CD4-positive, CD25-positive, alpha-beta regulatory T cell (primary cell): Measurements from ENCODE around the gene MRPL16. TPM values are rescaled to one million over a fixed set of nuclear protein-coding genes. Genes with fewer than 3 reads are reported as not detected.

Experiments
- ATAC-seq, 2 donors: fragments of 150-1000 bp; cut with Tn5 transposase; one replicate each; pipeline ENCODE4 v1.10.0; 2021; ENCODE audit warnings: low read depth in 2 of 2, moderate number of reproducible peaks in 2 of 2, moderate library complexity in 1 of 2
- DNase-seq, 3 donors: peaks; one replicate each; pipeline versions ENCODE4 v3.0.0 to v3.0.0-alpha.2; 2012 to 2022; ENCODE audit warnings: mixed read lengths in 1 of 3
- H3K27ac ChIP-seq: one replicate; pipeline ENCODE4 v1.7.0; 2013; ENCODE audit warnings: mild to moderate bottlenecking, low read length; ENCODE audit not compliant: insufficient read depth, poor library complexity, severe bottlenecking
- H3K27me3 ChIP-seq: one replicate; pipeline ENCODE4 v1.7.0; 2013; ENCODE audit warnings: low read length; ENCODE audit not compliant: control insufficient read depth, insufficient read depth
- H3K36me3 ChIP-seq: one replicate; pipeline ENCODE4 v1.7.0; 2013; ENCODE audit warnings: mild to moderate bottlenecking, low read length, moderate library complexity; ENCODE audit not compliant: control insufficient read depth, insufficient read depth
- H3K4me1 ChIP-seq: 2 replicates; pipeline ENCODE4 v1.7.0; 2013; ENCODE audit warnings: mild to moderate bottlenecking, low read length; ENCODE audit not compliant: insufficient read depth, control insufficient read depth, poor library complexity, severe bottlenecking
- H3K4me3 ChIP-seq: one replicate; pipeline ENCODE4 v1.7.0; 2013; ENCODE audit warnings: low read depth, mild to moderate bottlenecking, low read length, moderate library complexity
- H3K9me3 ChIP-seq, 2 experiments: 1 replicate in 1 of 2; 2 replicates in 1 of 2; pipeline ENCODE4 v1.7.0; 2013; ENCODE audit warnings: low read length in 2 of 2, mild to moderate bottlenecking in 1 of 2, moderate library complexity in 1 of 2; ENCODE audit not compliant: control insufficient read depth in 2 of 2
- H3K27ac Mint-ChIP-seq, 3 donors: one replicate each; pipeline ENCODE4 v1.8.0; 2020 to 2022; ENCODE audit warnings: mild to moderate bottlenecking in 3 of 3, mixed read lengths in 3 of 3, moderate library complexity in 2 of 3
- H3K27me3 Mint-ChIP-seq: one replicate; pipeline ENCODE4 v1.8.0; 2022; ENCODE audit warnings: mild to moderate bottlenecking, mixed read lengths
- H3K36me3 Mint-ChIP-seq: one replicate; pipeline ENCODE4 v1.8.0; 2020; ENCODE audit warnings: mixed read lengths
- H3K4me1 Mint-ChIP-seq, 4 donors: one replicate each; pipeline ENCODE4 v1.8.0; 2020 to 2022; ENCODE audit warnings: mixed read lengths in 4 of 4, mild to moderate bottlenecking in 1 of 4
- H3K4me3 Mint-ChIP-seq, 4 donors: one replicate each; pipeline ENCODE4 v1.8.0; 2020 to 2022; ENCODE audit warnings: mild to moderate bottlenecking in 4 of 4, mixed read lengths in 4 of 4, moderate library complexity in 3 of 4
- H3K9me3 Mint-ChIP-seq, 7 donors: one replicate each; pipeline ENCODE4 v1.8.0; 2020 to 2022; ENCODE audit warnings: mixed read lengths in 7 of 7, mild to moderate bottlenecking in 3 of 7, moderate library complexity in 2 of 7
- polyA plus RNA-seq, 4 donors: library from polyadenylated mRNA; unstranded; fragments of 300-500 nt; fragmentation: Illumina TruSeq; gene quantifications; one replicate each; pipeline ENCODE4 v1.2.3, GENCODE V29; 2021
- total RNA-seq: library from RNA; stranded (reverse); gene quantifications from one replicate; pipeline ENCODE4 v1.2.3, GENCODE V29; 2022

Gene MRPL16
- total and polyA plus RNA-seq, 5 donors from 2014 or later: 26.9 to 97.1 (median 89.6) TPM

GRCh38 chr11:59782080-59782479 is 28.5 kb downstream of the MRPL16 start:
- no peak overlapping the region for H3K4me3 Mint-ChIP-seq

GRCh38 chr11:59779487-59779886 is 31.1 kb downstream of the MRPL16 start:
- ATAC-seq: no peak
- H3K4me1 Mint-ChIP-seq: peaks cover 0 to 1% (median 0%) of the 10 kb centered on the region in 4 donors
- no peak for DNase-seq
- no peaks in the 10 kb centered on the region for H3K4me1 ChIP-seq
- H3K27me3 Mint-ChIP-seq: peaks cover 4% of the 10 kb centered on the region
- no peak overlapping the region for H3K4me3 Mint-ChIP-seq
- H3K36me3 ChIP-seq: no peaks in the 10 kb centered on the region
- no peaks in the 10 kb centered on the region for H3K9me3 Mint-ChIP-seq
- no peaks in the 10 kb centered on the region for H3K36me3 Mint-ChIP-seq
- H3K4me3 ChIP-seq: no peak overlapping the region
- no peak overlapping the region for H3K27ac Mint-ChIP-seq
- no peak overlapping the region for H3K27ac ChIP-seq
- no peaks in the 10 kb centered on the region for H3K27me3 ChIP-seq
- H3K9me3 ChIP-seq: no peaks in the 10 kb centered on the region

More at GRCh38 chr11:59782080-59782479, 28.5 kb downstream of the MRPL16 start:
- no peak overlapping the region for H3K27ac ChIP-seq
- no peak overlapping the region for H3K27ac Mint-ChIP-seq
- H3K27me3 Mint-ChIP-seq: peaks cover 6% of the 10 kb centered on the region
- H3K36me3 ChIP-seq: no peaks in the 10 kb centered on the region
- H3K9me3 Mint-ChIP-seq: peaks cover 0 to 2% (median 0%) of the 10 kb centered on the region in 7 donors
- no peaks in the 10 kb centered on the region for H3K4me1 ChIP-seq
- ATAC-seq (no peak), DNase-seq (no peak)
- peaks cover 0 to 1% (median 0%) of the 10 kb centered on the region in 4 donors for H3K4me1 Mint-ChIP-seq
- no peaks in the 10 kb centered on the region for H3K9me3 ChIP-seq
- no peak overlapping the region for H3K4me3 ChIP-seq
- H3K27me3 ChIP-seq: no peaks in the 10 kb centered on the region
- no peaks in the 10 kb centered on the region for H3K36me3 Mint-ChIP-seq

DNA sequence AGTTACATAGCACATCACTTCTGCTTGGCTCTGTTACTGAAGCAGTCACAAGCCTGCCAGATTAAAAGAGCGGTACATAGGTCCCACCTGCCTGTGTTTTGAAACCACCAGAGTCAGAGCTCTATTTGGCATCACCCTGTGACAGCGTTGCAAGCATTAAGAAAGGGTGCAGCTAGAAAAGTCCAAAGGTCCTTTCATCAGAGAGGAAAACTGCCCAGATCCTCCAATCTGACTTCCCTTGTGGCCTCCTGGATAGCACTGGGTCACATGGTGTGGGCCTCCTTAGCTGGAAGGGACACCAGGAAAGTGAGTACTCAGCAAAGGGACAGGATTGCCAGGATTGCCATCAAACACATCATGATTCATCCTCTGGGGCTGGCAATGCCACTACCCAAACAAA is 32.5 kb downstream of the MRPL16 start:
- no peaks in the 10 kb centered on the region for H3K36me3 Mint-ChIP-seq

DNA sequence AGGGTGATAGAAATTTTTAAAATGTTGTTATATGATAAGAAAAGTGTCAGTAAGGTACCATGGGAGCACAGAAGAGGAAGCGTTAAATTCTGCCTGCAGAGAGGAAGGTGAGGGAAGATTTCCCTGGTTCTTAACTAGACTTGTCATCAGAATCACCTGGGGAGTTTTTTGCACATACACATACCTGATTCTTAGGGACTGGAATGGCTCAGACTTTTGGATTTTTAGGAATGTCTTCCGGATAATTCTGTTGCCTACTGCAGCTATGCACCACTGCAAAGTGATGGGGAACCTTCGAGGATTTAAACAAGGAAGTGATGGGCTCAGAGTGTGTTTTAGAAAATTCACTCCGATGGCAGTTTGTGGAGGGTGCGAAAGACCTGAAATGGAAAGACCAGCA is 33.5 kb downstream of the MRPL16 start:
- no peaks in the 10 kb centered on the region for H3K27me3 Mint-ChIP-seq
- H3K9me3 Mint-ChIP-seq: no peaks in the 10 kb centered on the region
- H3K27ac Mint-ChIP-seq: no peak overlapping the region
- no peak overlapping the region for H3K27ac ChIP-seq
- H3K9me3 ChIP-seq: no peaks in the 10 kb centered on the region
- DNase-seq (no peak), ATAC-seq (no peak)
- H3K36me3 ChIP-seq: no peaks in the 10 kb centered on the region
- H3K36me3 Mint-ChIP-seq: no peaks in the 10 kb centered on the region
- no peak overlapping the region for H3K4me3 ChIP-seq
- H3K4me1 ChIP-seq: no peaks in the 10 kb centered on the region
- peaks cover 2% of the 10 kb centered on the region for H3K27me3 ChIP-seq
- no peak overlapping the region for H3K4me3 Mint-ChIP-seq
- peaks cover 0 to 8% (median under 1%) of the 10 kb centered on the region in 4 donors for H3K4me1 Mint-ChIP-seq

More for the DNA sequence above, 32.5 kb downstream of the MRPL16 start:
- H3K4me3 Mint-ChIP-seq: no peak overlapping the region
- H3K27me3 Mint-ChIP-seq: no peaks in the 10 kb centered on the region
- no peak overlapping the region for H3K27ac Mint-ChIP-seq
- no peak overlapping the region for H3K4me3 ChIP-seq
- H3K36me3 ChIP-seq: no peaks in the 10 kb centered on the region
- H3K9me3 Mint-ChIP-seq: no peaks in the 10 kb centered on the region
- H3K27me3 ChIP-seq: no peaks in the 10 kb centered on the region
- DNase-seq (no peak), ATAC-seq (no peak)
- H3K27ac ChIP-seq: no peak overlapping the region
- H3K9me3 ChIP-seq: no peaks in the 10 kb centered on the region
- peaks cover 0 to 1% (median 0%) of the 10 kb centered on the region in 4 donors for H3K4me1 Mint-ChIP-seq
- H3K4me1 ChIP-seq: no peaks in the 10 kb centered on the region

DNA sequence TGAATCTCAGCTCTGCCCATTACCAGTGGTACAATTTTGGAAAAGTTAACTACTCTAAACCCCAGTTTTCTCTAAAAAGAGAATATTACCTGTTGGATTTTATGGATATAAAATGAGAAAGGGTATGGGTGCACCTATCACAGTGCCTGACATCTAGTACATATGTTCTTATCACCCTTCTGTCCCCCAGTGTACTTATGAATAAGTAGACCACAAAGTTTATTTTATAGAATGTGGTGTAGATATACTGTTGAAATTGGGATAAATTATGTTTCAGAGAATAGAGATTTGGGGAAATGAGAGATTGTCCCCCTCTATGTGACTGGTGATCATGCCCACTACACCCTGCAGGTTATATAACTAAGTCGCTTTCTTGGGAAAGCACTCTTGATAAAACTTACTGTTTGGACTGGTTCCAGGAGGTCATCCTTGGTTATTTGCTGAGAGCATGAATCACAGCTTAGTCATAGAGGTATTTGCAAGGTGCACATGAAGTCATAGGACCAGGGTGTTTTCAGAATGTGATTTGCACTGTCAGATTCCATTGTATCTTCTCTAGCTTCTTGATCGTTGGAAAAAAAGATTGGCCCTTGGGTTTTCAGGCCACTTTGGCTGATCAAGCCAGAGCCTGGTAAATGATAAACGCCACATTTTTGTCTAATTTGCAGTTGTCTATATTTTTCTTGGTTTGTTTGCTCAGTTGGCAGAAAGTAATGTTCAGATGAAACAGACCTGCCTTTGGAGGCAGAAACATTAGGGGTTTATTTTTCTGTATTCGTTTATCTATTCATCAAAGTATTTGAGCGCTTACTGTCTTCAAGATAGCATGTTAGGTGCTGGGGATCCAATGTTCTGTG is 34.1 kb downstream of the MRPL16 start:
- no peaks in the 10 kb centered on the region for H3K27me3 Mint-ChIP-seq
- H3K9me3 ChIP-seq: no peaks in the 10 kb centered on the region
- DNase-seq (no peak), ATAC-seq (no peak)
- no peak overlapping the region for H3K4me3 ChIP-seq
- peaks cover 2% of the 10 kb centered on the region for H3K27me3 ChIP-seq
- H3K36me3 Mint-ChIP-seq: no peaks in the 10 kb centered on the region
- no peak overlapping the region for H3K4me3 Mint-ChIP-seq
- no peaks in the 10 kb centered on the region for H3K36me3 ChIP-seq
- no peak overlapping the region for H3K27ac Mint-ChIP-seq
- peaks cover 0 to 15% (median 2%) of the 10 kb centered on the region in 4 donors for H3K4me1 Mint-ChIP-seq
- no peaks in the 10 kb centered on the region for H3K9me3 Mint-ChIP-seq
- no peaks in the 10 kb centered on the region for H3K4me1 ChIP-seq
- H3K27ac ChIP-seq: no peak overlapping the region

GRCh38 chr11:59773083-59773440 is 37.5 kb downstream of the MRPL16 start:
- Mint-ChIP-seq H3K36me3 (no peaks in the 10 kb centered on the region), H3K4me1 (peaks cover 0 to 15% (median 2%) of the 10 kb centered on the region in 4 donors), H3K27me3 (no peaks in the 10 kb centered on the region), H3K27ac (peak overlapping the region in 1 of 3 donors; percentile 26), H3K9me3 (no peaks in the 10 kb centered on the region), H3K4me3 (no peak overlapping the region)
- no peak for DNase-seq
- ATAC-seq: no peak
- Histone ChIP-seq H3K27me3 (peaks cover 2% of the 10 kb centered on the region), H3K27ac (no peak overlapping the region), H3K36me3 (no peaks in the 10 kb centered on the region), H3K4me3 (no peak overlapping the region), H3K4me1 (no peaks in the 10 kb centered on the region), H3K9me3 (no peaks in the 10 kb centered on the region)

DNA sequence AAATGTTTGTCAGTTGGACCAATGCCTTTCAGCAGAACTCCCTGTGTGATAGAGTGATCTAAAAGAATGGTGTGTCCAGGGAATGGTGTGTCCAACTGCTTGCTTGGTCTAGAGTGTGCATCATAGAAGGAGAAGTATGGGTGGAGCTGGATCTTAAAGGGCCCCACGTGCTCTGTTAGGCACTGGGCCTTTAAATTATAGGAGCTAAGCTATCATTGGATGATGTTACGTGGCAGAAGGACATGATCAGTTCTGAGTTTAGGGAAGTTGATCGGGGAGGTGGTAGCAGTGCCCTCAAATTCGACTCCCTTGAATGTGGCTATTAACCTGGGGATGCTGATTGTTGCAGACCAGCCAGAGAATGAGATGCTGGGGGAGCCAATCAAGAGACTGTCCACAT is 39.0 kb downstream of the MRPL16 start:
- no peak overlapping the region for H3K27ac ChIP-seq
- H3K4me1 ChIP-seq: peaks cover 12% of the 10 kb centered on the region
- Mint-ChIP-seq H3K36me3 (no peaks in the 10 kb centered on the region), H3K4me3 (no peak overlapping the region), H3K4me1 (peaks cover 0 to 15% (median 2%) of the 10 kb centered on the region in 4 donors), H3K27ac (no peak overlapping the region), H3K9me3 (no peaks in the 10 kb centered on the region), H3K27me3 (no peaks in the 10 kb centered on the region)
- peaks cover 2% of the 10 kb centered on the region for H3K27me3 ChIP-seq
- DNase-seq (no peak), ATAC-seq (no peak)
- H3K4me3 ChIP-seq: no peak overlapping the region
- no peaks in the 10 kb centered on the region for H3K36me3 ChIP-seq
- no peaks in the 10 kb centered on the region for H3K9me3 ChIP-seq

DNA sequence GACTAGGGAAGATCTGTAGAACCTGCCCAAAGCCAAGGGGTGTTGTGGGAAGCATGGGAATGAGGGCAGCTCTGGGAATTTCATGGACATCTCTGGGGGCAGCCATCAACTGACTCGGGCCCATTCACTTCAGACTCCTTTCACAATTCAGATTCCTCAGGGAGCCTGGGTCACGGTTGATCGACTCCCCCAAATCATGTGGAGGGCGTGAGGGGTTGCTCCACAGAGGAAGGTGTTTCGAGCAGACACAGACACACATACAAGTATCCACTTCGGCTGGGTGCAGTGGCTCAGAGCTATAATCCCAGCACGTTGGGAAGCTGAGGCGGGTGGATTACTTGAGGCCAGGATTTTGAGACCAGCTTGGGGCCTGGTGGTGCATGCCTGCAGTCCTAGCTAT is 39.7 kb downstream of the MRPL16 start:
- Histone ChIP-seq H3K9me3 (no peaks in the 10 kb centered on the region), H3K36me3 (no peaks in the 10 kb centered on the region), H3K4me1 (peaks cover 12% of the 10 kb centered on the region), H3K27ac (no peak overlapping the region), H3K4me3 (no peak overlapping the region), H3K27me3 (peaks cover 2% of the 10 kb centered on the region)
- no peaks in the 10 kb centered on the region for H3K9me3 Mint-ChIP-seq
- no peak overlapping the region for H3K4me3 Mint-ChIP-seq
- no peak overlapping the region for H3K27ac Mint-ChIP-seq
- DNase-seq (no peak), ATAC-seq (no peak)
- no peaks in the 10 kb centered on the region for H3K36me3 Mint-ChIP-seq
- no peaks in the 10 kb centered on the region for H3K27me3 Mint-ChIP-seq
- peaks cover 0 to 15% (median 3%) of the 10 kb centered on the region in 4 donors for H3K4me1 Mint-ChIP-seq
